Parathyroid adenoma (tissue), 2 donors: ENCODE measurements around the gene SLC25A22.
A peak's percentile ranks its signal among the peaks of the same experiment; 100 is the strongest.

Experiments
- H2AFZ ChIP-seq: fragments of 300-600 bp; sonication (generic); one replicate; pipeline ENCODE4 v1.7.0; 2017; ENCODE audit warnings: antibody characterized with exemption, mild to moderate bottlenecking
- H3K27ac ChIP-seq: fragments of 300-600 bp; sonication (generic); one replicate; pipeline ENCODE4 v1.7.0; 2017
- H3K27me3 ChIP-seq: fragments of 300-600 bp; sonication (generic); one replicate; pipeline ENCODE4 v1.7.0; 2017; ENCODE audit warnings: low read length; ENCODE audit not compliant: control insufficient read depth, insufficient read depth
- H3K36me3 ChIP-seq: fragments of 300-600 bp; sonication (generic); one replicate; pipeline ENCODE4 v1.7.0; 2017; ENCODE audit warnings: low read length; ENCODE audit not compliant: control insufficient read depth, insufficient read depth
- H3K4me1 ChIP-seq: fragments of 300-600 bp; sonication (generic); one replicate; pipeline ENCODE4 v1.7.0; 2017; ENCODE audit warnings: control low read depth
- H3K4me2 ChIP-seq: fragments of 300-600 bp; sonication (generic); one replicate; pipeline ENCODE4 v1.7.0; 2017; ENCODE audit warnings: low read length
- H3K4me3 ChIP-seq: fragments of 300-600 bp; sonication (generic); one replicate; pipeline ENCODE4 v1.7.0; 2017; ENCODE audit warnings: low read depth, low read length
- H3K79me2 ChIP-seq: fragments of 300-600 bp; sonication (generic); one replicate; pipeline ENCODE4 v1.7.0; 2017; ENCODE audit warnings: control low read depth
- H3K9ac ChIP-seq: fragments of 300-600 bp; sonication (generic); one replicate; pipeline ENCODE4 v1.7.0; 2017; ENCODE audit warnings: mild to moderate bottlenecking
- H3K9me3 ChIP-seq: fragments of 300-600 bp; sonication (generic); one replicate; pipeline ENCODE4 v1.7.0; 2017; ENCODE audit warnings: low read length; ENCODE audit not compliant: control insufficient read depth
- CTCF ChIP-seq: fragments of 300-600 bp; sonication (generic); IDR thresholded peaks from one replicate; pipeline ENCODE4 v1.7.0; 2017; ENCODE audit warnings: antibody characterized with exemption, mild to moderate bottlenecking
- donor health status: primary hyperparathyroidism.

SLC25A22 gene

GRCh38 chr11:834371-835316 lies 36.6 kb upstream of the SLC25A22 start:
- H3K4me3 ChIP-seq, result peak overlapping the region; percentile 22
- H3K27me3 ChIP-seq, result no peaks in the 10 kb centered on the region
- no peak for TF ChIP-seq CTCF
- H3K36me3 ChIP-seq, result no peaks in the 10 kb centered on the region
- no peak overlapping the region for H3K27ac ChIP-seq
- H2AFZ ChIP-seq, result no peak overlapping the region
- H3K9ac ChIP-seq, result no peak overlapping the region
- no peaks in the 10 kb centered on the region for H3K9me3 ChIP-seq
- peaks cover 2% of the 10 kb centered on the region for H3K4me1 ChIP-seq
- peak overlapping the region; percentile 47 for H3K4me2 ChIP-seq
- H3K79me2 ChIP-seq, result no peaks in the 10 kb centered on the region

- no peak for TF ChIP-seq CTCF
- Histone ChIP-seq H3K4me2 (peak overlapping the region; percentile 67), H3K27me3 (no peaks in the 10 kb centered on the region), H3K4me3 (peak overlapping the region; percentile 54), H3K27ac (no peak overlapping the region), H3K36me3 (no peaks in the 10 kb centered on the region), H3K4me1 (peaks cover 2% of the 10 kb centered on the region), H2AFZ (no peak overlapping the region), H3K79me2 (no peaks in the 10 kb centered on the region), H3K9me3 (no peaks in the 10 kb centered on the region), H3K9ac (no peak overlapping the region)
These were observed 35.8 kb upstream of the SLC25A22 start for GRCh38 chr11:833849-834311.

GRCh38 chr11:833114-833791 lies 35.2 kb upstream of the SLC25A22 start:
- Histone ChIP-seq H3K9me3 (no peaks in the 10 kb centered on the region), H3K27ac (no peak overlapping the region), H3K4me2 (peak overlapping the region; percentile 67), H3K27me3 (no peaks in the 10 kb centered on the region), H3K9ac (no peak overlapping the region), H2AFZ (peak overlapping the region; percentile 45), H3K4me3 (peak overlapping the region; percentile 54), H3K79me2 (no peaks in the 10 kb centered on the region), H3K36me3 (no peaks in the 10 kb centered on the region), H3K4me1 (peaks cover 2% of the 10 kb centered on the region)
- TF ChIP-seq CTCF, result no peak

- H3K27ac ChIP-seq, result no peak within 1 kb of the TSS
- peaks cover 2% of the 10 kb centered on the region for H3K4me1 ChIP-seq
- no peak for TF ChIP-seq CTCF
- no peaks in the 10 kb centered on the region for H3K79me2 ChIP-seq
- H3K4me3 ChIP-seq, result peak within 1 kb of the TSS; percentile 54
- no peaks in the 10 kb centered on the region for H3K27me3 ChIP-seq
- H3K36me3 ChIP-seq, result no peaks in the 10 kb centered on the region
- H3K4me2 ChIP-seq, result peak within 1 kb of the TSS; percentile 67
- H3K9ac ChIP-seq, result no peak within 1 kb of the TSS
- peak within 1 kb of the TSS; percentile 68 for H2AFZ ChIP-seq
- H3K9me3 ChIP-seq, result no peaks in the 10 kb centered on the region
These were observed 34.5 kb upstream of the SLC25A22 start, which contains the start of gene CD151 for GRCh38 chr11:832529-833113. CD151 (plus strand) TSS chr11:832952; CDS start chr11:836070, 3,118 bp downstream.
